22Rv1 (cell line): Measurements from ENCODE around the gene UBE4B.

Source experiments
- CTCF ChIP-seq: fragments of 450-650 bp; IDR thresholded peaks from 2 replicates; pipeline ENCODE4 v1.5.1; 2017; ENCODE audit warnings: mild to moderate bottlenecking
- ZFX ChIP-seq: fragments of 450-650 bp; IDR thresholded peaks from 2 replicates; pipeline ENCODE4 v1.6.1; 2017; ENCODE audit warnings: antibody characterized with exemption, borderline replicate concordance

- TF ChIP-seq CTCF (no peak), ZFX (no peak)
Measured at GRCh38 chr1:10056599-10056987, 23.8 kb downstream of the UBE4B start.
